A673 (cell line): ENCODE measurements around the gene SSNA1. TPM values are rescaled to one million over a fixed set of nuclear protein-coding genes. Genes with fewer than 3 reads are reported as not detected.

Source experiments
- BruUV-seq: library from RNA; stranded (reverse); fragments of 400-500 nt; replicated peaks from 2 replicates; lab custom pipeline; 2021; lab: Mats Ljungman, UMichigan
- CTCF ChIA-PET: fragments of 300-600 bp; sonication (Branson Sonifier 250); formaldehyde crosslinking; loops from one replicate; lab custom pipeline; 2022; ENCODE audit warnings: antibody characterized with exemption; lab: Charles Lee
- POLR2A ChIA-PET: fragments of 300-600 bp; sonication (Branson Sonifier 250); formaldehyde crosslinking; loops from one replicate; lab custom pipeline; 2022; ENCODE audit warnings: antibody characterized with exemption; ENCODE audit not compliant: low non-redundant PET; lab: Charles Lee
- DNase-seq: peaks from one replicate; pipeline ENCODE4 v3.0.0-alpha.2; 2015; ENCODE audit warnings: low spot score
- H3K27ac ChIP-seq: fragments of 200-600 bp; sonication (generic); 2 replicates; pipeline ENCODE4 v1.5.1; 2016; ENCODE audit warnings: mixed run types, low read depth, mild to moderate bottlenecking, mixed read lengths, antibody characterized with exemption, low read length; ENCODE audit not compliant: poor library complexity, severe bottlenecking
- H3K27me3 ChIP-seq: fragments of 200-600 bp; sonication (generic); replicated peaks from 2 replicates; pipeline ENCODE4 v1.6.1; 2017; ENCODE audit warnings: mixed run types, low read depth, mild to moderate bottlenecking, mixed read lengths, antibody characterized with exemption, low read length; ENCODE audit not compliant: insufficient read depth, poor library complexity
- H3K36me3 ChIP-seq: fragments of 200-600 bp; sonication (generic); 2 replicates; pipeline ENCODE4 v1.6.1; 2016; ENCODE audit warnings: mixed run types, mild to moderate bottlenecking, mixed read lengths, antibody characterized with exemption, low read length; ENCODE audit not compliant: insufficient read depth, poor library complexity, severe bottlenecking
- H3K4me1 ChIP-seq: fragments of 200-600 bp; sonication (generic); 2 replicates; pipeline ENCODE4 v1.6.1; 2017; ENCODE audit warnings: mixed run types, mild to moderate bottlenecking, mixed read lengths, antibody characterized with exemption, low read length; ENCODE audit not compliant: insufficient read depth, poor library complexity, severe bottlenecking
- H3K4me3 ChIP-seq: fragments of 200-600 bp; sonication (generic); 2 replicates; pipeline ENCODE4 v1.5.1; 2016; ENCODE audit warnings: low read depth, mixed run types, mild to moderate bottlenecking, mixed read lengths, low read length; ENCODE audit not compliant: poor library complexity, severe bottlenecking
- H3K9me3 ChIP-seq: fragments of 200-600 bp; sonication (generic); 2 replicates; pipeline ENCODE4 v1.6.1; 2016; ENCODE audit warnings: mixed run types, low read depth, mild to moderate bottlenecking, mixed read lengths, antibody characterized with exemption, low read length; ENCODE audit not compliant: poor library complexity, severe bottlenecking
- CTCF ChIP-seq: fragments of 300-800, 200-600 bp; sonication (generic); conservative IDR thresholded peaks from 2 replicates; pipeline ENCODE4 v1.5.1; 2017; ENCODE audit warnings: low read depth, mild to moderate bottlenecking, antibody characterized with exemption, low read length, moderate library complexity, mixed read lengths
- EZH2 ChIP-seq: fragments of 200-600 bp; sonication (generic); IDR thresholded peaks from 2 replicates; pipeline ENCODE4 v1.6.1; 2017; ENCODE audit warnings: borderline replicate concordance, low read depth, mild to moderate bottlenecking, mixed read lengths, antibody characterized with exemption, low read length; ENCODE audit not compliant: poor library complexity, severe bottlenecking
- intact Hi-C: fragments of 100-400 bp; cut with micrococcal nuclease; formaldehyde crosslinking; loops from one replicate; pipeline ENCODE4 v1.10.0; 2022; ENCODE audit not compliant: unreplicated experiment
- total RNA-seq: library from RNA; stranded (reverse); gene quantifications from 2 replicates; pipeline ENCODE4 v1.2.3, GENCODE V29; 2021

Gene SSNA1
- total RNA-seq, 1 experiment from 2014 or later = 87.3 TPM

GRCh38 chr9:137159105-137160053 lies 29.1 kb upstream of the SSNA1 start:
- TF ChIP-seq EZH2 (no peak), CTCF (no peak)
- no peak overlapping the region for H3K27ac ChIP-seq
- DNase-seq = no peak
- H3K9me3 ChIP-seq = no peaks in the 10 kb centered on the region
- peaks cover 55% of the 10 kb centered on the region for H3K27me3 ChIP-seq
- no peaks in the 10 kb centered on the region for H3K36me3 ChIP-seq
- intact Hi-C loops = no loop called here
- H3K4me3 ChIP-seq = no peak overlapping the region
- peaks cover 20% of the 10 kb centered on the region for H3K4me1 ChIP-seq
- ChIA-PET POLR2A (no interaction called here), CTCF (no interaction called here)
- BruUV-seq = no TSS peak

- H3K36me3 ChIP-seq = no peaks in the 10 kb centered on the region
- no peaks in the 10 kb centered on the region for H3K9me3 ChIP-seq
- H3K4me3 ChIP-seq = no peak overlapping the region
- ChIA-PET POLR2A (no interaction called here), CTCF (no interaction called here)
- peaks cover 62% of the 10 kb centered on the region for H3K27me3 ChIP-seq
- no peak overlapping the region for H3K27ac ChIP-seq
- TF ChIP-seq CTCF = no peak
- no peak for TF ChIP-seq EZH2
- DNase-seq = no peak
- BruUV-seq = no TSS peak
- H3K4me1 ChIP-seq = peaks cover 20% of the 10 kb centered on the region
- intact Hi-C loops = no loop called here
Observed at GRCh38 chr9:137160054-137160425, 28.4 kb upstream of the SSNA1 start.

- DNase-seq = no peak
- intact Hi-C loops = no loop called here
- H3K27me3 ChIP-seq = peaks cover 71% of the 10 kb centered on the region
- no peak overlapping the region for H3K4me3 ChIP-seq
- H3K4me1 ChIP-seq = peaks cover 20% of the 10 kb centered on the region
- CTCF ChIA-PET = no interaction called here
- BruUV-seq = no TSS peak
- no peaks in the 10 kb centered on the region for H3K9me3 ChIP-seq
- no peaks in the 10 kb centered on the region for H3K36me3 ChIP-seq
- no peak for TF ChIP-seq EZH2
- H3K27ac ChIP-seq = no peak overlapping the region
- POLR2A ChIA-PET = no interaction called here
Observed at GRCh38 chr9:137160716-137161557, 27.5 kb upstream of the SSNA1 start.
